Osteoblast (primary cell): ENCODE measurements around the gene ZRANB2. TPM values are rescaled to one million over a fixed set of nuclear protein-coding genes. Genes with fewer than 3 reads are reported as not detected.

ENCODE experiments used
- DNase-seq: peaks from one replicate; pipeline ENCODE4 v3.0.0; 2011; ENCODE audit warnings: low spot score, mixed read lengths; ENCODE audit not compliant: insufficient read length; ENCODE audit errors: missing footprints
- H2AFZ ChIP-seq: 2 replicates; pipeline ENCODE4 v1.6.0; 2011; ENCODE audit warnings: mild to moderate bottlenecking, low read length
- H3K27ac ChIP-seq: 2 replicates; pipeline ENCODE4 v1.5.1; 2011; ENCODE audit warnings: mild to moderate bottlenecking, low read depth, low read length, moderate library complexity
- H3K27me3 ChIP-seq: 2 replicates; pipeline ENCODE4 v1.6.0; 2012; ENCODE audit warnings: mild to moderate bottlenecking, control low read depth, inconsistent platforms, low read length, moderate library complexity; ENCODE audit not compliant: insufficient read depth
- H3K36me3 ChIP-seq: 2 replicates; pipeline ENCODE4 v1.5.1; 2011; ENCODE audit warnings: mild to moderate bottlenecking, low read length, control low read depth, moderate library complexity; ENCODE audit not compliant: insufficient read depth
- H3K4me1 ChIP-seq: 2 replicates; pipeline ENCODE4 v1.5.1; 2011; ENCODE audit warnings: mild to moderate bottlenecking, low read length, control low read depth, moderate library complexity; ENCODE audit not compliant: insufficient read depth
- H3K4me2 ChIP-seq: 2 replicates; pipeline ENCODE4 v1.6.0; 2011; ENCODE audit warnings: mild to moderate bottlenecking, low read length; ENCODE audit not compliant: insufficient read depth
- H3K4me3 ChIP-seq: fragments of 200-600 bp; sonication (generic); 3 replicates; pipeline ENCODE4 v1.5.1; 2012; ENCODE audit warnings: mild to moderate bottlenecking, low read length, inconsistent platforms; ENCODE audit not compliant: insufficient read depth
- H3K79me2 ChIP-seq: 2 replicates; pipeline ENCODE4 v1.6.0; 2012; ENCODE audit warnings: mild to moderate bottlenecking, low read length, control low read depth, inconsistent platforms; ENCODE audit not compliant: insufficient read depth
- H3K9me3 ChIP-seq: 2 replicates; pipeline ENCODE4 v1.5.1; 2011; ENCODE audit warnings: low read depth, low read length, control low read depth
- H4K20me1 ChIP-seq: 2 replicates; pipeline ENCODE4 v1.6.0; 2012; ENCODE audit warnings: mild to moderate bottlenecking, low read length, control low read depth; ENCODE audit not compliant: insufficient read depth
- CTCF ChIP-seq: IDR thresholded peaks from 2 replicates; pipeline ENCODE4 v1.5.1; 2011; ENCODE audit warnings: mild to moderate bottlenecking, low read depth, low read length, moderate library complexity; ENCODE audit errors: extremely low read depth
- total RNA-seq: library from RNA; depleted of rRNA; stranded (reverse); fragments of >200 nt; gene quantifications from 2 replicates; pipeline ENCODE4 v1.2.3, GENCODE V29; 2012

The ZRANB2 gene
- 33.7 and 36.2 TPM in 2 replicates for total RNA-seq

- TF ChIP-seq CTCF: peak; percentile 89
- peaks cover 44% of the 10 kb centered on the region for H3K79me2 ChIP-seq
- peak; percentile 86 for DNase-seq
- H3K27ac ChIP-seq: peak within 1 kb of the TSS; percentile 100
- H4K20me1 ChIP-seq: peaks cover 27% of the 10 kb centered on the region
- H3K36me3 ChIP-seq: peaks cover 25% of the 10 kb centered on the region
- H3K4me3 ChIP-seq: peak within 1 kb of the TSS; percentile 93
- no peaks in the 10 kb centered on the region for H3K27me3 ChIP-seq
- peaks cover 26% of the 10 kb centered on the region for H3K4me1 ChIP-seq
- H3K4me2 ChIP-seq: peak within 1 kb of the TSS; percentile 96
- H3K9me3 ChIP-seq: no peaks in the 10 kb centered on the region
- H2AFZ ChIP-seq: peak within 1 kb of the TSS; percentile 92
Measured at GRCh38 chr1:71080739-71081696, at the start of gene ZRANB2. Gene ZRANB2 (minus strand): TSS chr1:71081035. CDS start chr1:71080995, 40 bp downstream.

GRCh38 chr1:71128060-71128459 is 47.2 kb upstream of the ZRANB2 start:
- H3K36me3 ChIP-seq: no peaks in the 10 kb centered on the region
- H3K79me2 ChIP-seq: no peaks in the 10 kb centered on the region
- H3K27me3 ChIP-seq: no peaks in the 10 kb centered on the region
- no peak overlapping the region for H3K27ac ChIP-seq
- no peak overlapping the region for H3K4me2 ChIP-seq
- DNase-seq: no peak
- TF ChIP-seq CTCF: no peak
- H4K20me1 ChIP-seq: no peaks in the 10 kb centered on the region
- no peaks in the 10 kb centered on the region for H3K4me1 ChIP-seq
- no peak overlapping the region for H3K4me3 ChIP-seq
- H2AFZ ChIP-seq: no peak overlapping the region
- H3K9me3 ChIP-seq: peaks cover 3% of the 10 kb centered on the region

- DNase-seq: no peak
- H3K4me3 ChIP-seq: no peak overlapping the region
- H4K20me1 ChIP-seq: no peaks in the 10 kb centered on the region
- no peaks in the 10 kb centered on the region for H3K36me3 ChIP-seq
- no peak overlapping the region for H3K4me2 ChIP-seq
- H3K4me1 ChIP-seq: no peaks in the 10 kb centered on the region
- H3K27ac ChIP-seq: no peak overlapping the region
- TF ChIP-seq CTCF: no peak
- no peaks in the 10 kb centered on the region for H3K9me3 ChIP-seq
- H3K27me3 ChIP-seq: no peaks in the 10 kb centered on the region
- H3K79me2 ChIP-seq: no peaks in the 10 kb centered on the region
- H2AFZ ChIP-seq: no peak overlapping the region
Measured at GRCh38 chr1:71118086-71118485, 37.3 kb upstream of the ZRANB2 start.

- H3K36me3 ChIP-seq: no peaks in the 10 kb centered on the region
- no peak overlapping the region for H3K4me3 ChIP-seq
- DNase-seq: no peak
- no peaks in the 10 kb centered on the region for H3K4me1 ChIP-seq
- no peak for TF ChIP-seq CTCF
- H2AFZ ChIP-seq: no peak overlapping the region
- no peaks in the 10 kb centered on the region for H3K9me3 ChIP-seq
- no peaks in the 10 kb centered on the region for H3K79me2 ChIP-seq
- H3K27ac ChIP-seq: no peak overlapping the region
- no peaks in the 10 kb centered on the region for H4K20me1 ChIP-seq
- H3K4me2 ChIP-seq: no peak overlapping the region
- H3K27me3 ChIP-seq: no peaks in the 10 kb centered on the region
Measured at GRCh38 chr1:71116729-71117128, 35.9 kb upstream of the ZRANB2 start.
